GM19467 (cell line): Measurements from ENCODE around the gene SPRED1.

ENCODE experiments used
- ATAC-seq: cut with Tn5 transposase; IDR thresholded peaks from one replicate; pipeline ENCODE4 v1.9.1; 2021; ENCODE audit warnings: mild to moderate bottlenecking, moderate library complexity; ENCODE audit not compliant: unreplicated experiment

The SPRED1 gene

GRCh38 chr15:38344351-38344750, 91.7 kb downstream of the SPRED1 start:
- no peak for ATAC-seq

GRCh38 chr15:38349251-38349650, 96.6 kb downstream of the SPRED1 start:
- ATAC-seq: no peak

DNA sequence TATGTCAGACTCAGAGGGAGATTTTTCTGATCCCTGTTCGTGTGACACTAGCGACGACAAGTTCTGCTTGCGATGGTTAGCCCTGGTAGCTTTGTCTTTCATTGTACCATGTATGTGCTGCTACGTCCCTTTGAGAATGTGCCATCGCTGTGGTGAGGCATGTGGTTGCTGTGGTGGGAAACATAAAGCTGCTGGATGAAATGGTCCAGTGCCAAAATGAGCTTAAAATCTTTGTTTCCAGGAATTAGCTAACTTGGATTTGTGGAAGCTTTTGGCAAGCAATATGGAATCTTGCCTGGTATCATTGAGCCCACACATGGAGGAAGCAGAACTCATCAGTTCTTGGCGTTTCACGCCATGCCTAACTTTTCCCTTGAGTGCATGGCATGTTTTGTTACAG, 98.8 kb downstream of the SPRED1 start:
- ATAC-seq: no peak

DNA sequence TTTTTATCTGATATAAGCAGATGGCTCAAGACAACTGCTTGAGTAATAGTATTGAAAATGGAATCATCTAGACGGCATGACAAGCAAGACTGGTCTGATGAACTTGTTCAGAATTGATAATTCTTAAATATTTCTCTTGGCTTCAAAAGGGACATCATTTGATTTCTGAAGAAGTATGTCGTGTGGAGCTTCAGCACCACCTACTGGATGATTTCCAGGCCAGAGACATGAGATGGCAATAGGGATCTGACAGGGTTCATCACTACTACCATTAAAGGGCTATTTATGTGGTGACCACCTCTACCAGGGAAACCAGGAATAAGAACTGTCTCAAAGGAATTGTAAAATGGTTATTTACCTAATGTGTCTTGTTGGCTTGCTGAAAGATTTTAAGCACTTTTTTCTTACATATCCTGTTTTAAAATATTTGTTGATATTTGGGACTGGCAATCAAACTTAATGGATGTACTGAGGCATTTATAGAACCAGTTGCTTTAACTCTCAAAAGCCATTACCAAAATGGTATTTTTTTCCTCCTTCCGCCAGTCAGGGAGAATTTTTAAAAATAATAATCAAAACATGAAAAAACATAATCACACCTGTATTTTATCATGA, 101.8 kb downstream of the SPRED1 start:
- ATAC-seq: no peak

DNA sequence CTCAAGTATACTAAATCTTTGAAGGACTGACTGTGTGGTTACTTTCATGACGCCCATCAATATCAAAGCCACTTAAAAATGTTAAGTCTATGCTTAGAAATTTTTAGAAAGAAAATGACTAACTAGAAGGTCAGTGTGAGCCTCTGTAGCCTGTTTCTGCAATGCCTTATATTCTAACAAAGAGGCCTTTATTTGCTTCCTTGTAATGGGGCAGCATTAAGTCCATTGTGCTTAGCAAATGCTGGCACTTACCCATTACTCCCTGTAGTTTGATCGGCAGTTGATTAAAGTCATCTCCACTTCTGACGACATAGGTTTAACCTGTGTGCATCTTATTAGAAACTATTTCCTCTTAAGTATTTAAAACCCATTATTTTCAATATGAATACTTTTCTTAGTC, 109.7 kb downstream of the SPRED1 start:
- no peak for ATAC-seq

GRCh38 chr15:38367476-38367875, 114.8 kb downstream of the SPRED1 start:
- no peak for ATAC-seq

DNA sequence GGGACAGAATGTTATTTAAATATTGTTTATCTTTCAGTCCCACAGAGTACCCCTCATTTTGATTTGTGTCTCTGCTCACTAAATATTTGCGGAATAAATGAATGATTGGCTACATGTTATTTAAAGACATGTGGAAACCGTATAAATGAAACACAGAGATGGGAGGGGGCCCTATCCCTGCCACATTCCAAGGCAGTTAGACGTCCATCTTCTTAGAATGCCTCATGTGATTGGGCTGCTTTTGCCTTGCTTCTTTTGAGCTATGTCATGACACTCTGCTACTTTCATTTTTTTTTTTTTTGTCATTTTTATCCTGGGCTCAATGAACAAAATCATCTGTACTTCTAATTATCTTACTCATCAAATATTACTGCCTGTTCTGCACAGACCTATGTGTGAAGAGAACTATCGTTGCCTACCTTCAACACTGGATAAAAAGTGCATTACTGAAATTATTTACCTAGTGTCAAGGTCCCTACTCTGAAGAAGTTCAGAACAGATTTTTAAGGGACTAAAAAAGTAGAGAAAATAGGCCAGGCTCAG, 117.4 kb downstream of the SPRED1 start:
- no peak for ATAC-seq

- no peak for ATAC-seq
Measured at GRCh38 chr15:38373016-38373415, 120.4 kb downstream of the SPRED1 start.

GRCh38 chr15:38374029-38374428, 121.4 kb downstream of the SPRED1 start:
- no peak for ATAC-seq

DNA sequence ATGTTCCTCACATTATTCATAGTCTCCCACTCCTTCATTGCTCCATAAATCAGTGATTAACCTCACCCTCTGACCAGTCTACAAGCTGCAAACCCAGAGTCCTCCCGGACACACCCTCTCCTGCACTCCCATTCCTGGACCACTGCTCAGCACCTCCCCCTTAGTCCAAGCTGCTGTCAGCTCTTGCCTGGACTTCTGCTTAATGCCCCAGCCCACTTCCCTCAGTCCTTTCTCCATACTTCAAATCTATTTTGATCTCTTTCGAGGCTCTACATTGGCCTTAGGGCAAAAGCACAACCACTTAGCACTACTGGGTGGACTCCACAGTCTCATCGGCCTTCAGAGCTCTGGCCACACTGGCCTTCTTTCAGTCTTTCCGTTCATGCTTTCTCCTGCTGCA, 121.9 kb downstream of the SPRED1 start:
- ATAC-seq: no peak

DNA sequence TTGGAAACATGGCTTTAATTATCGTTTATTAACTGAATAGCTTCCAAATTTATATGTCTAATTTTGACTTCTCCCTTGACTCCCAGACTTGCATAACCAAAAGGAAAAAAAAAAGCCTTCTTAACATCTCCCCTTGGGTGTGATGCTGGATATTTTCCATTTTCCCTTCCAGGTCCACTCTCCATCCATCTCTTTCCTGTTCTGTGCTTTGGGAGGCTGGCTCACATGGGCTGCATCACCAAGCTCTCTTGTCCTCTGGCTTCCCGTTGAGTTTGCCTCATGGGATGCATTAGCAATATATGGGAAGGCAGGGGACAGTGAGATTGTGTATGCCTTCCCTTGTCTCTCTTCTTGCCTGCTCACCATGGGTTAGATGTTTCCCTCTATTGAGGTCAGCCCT, 123.4 kb downstream of the SPRED1 start:
- no peak for ATAC-seq

GRCh38 chr15:38377636-38378035, 125.0 kb downstream of the SPRED1 start:
- no peak for ATAC-seq

DNA sequence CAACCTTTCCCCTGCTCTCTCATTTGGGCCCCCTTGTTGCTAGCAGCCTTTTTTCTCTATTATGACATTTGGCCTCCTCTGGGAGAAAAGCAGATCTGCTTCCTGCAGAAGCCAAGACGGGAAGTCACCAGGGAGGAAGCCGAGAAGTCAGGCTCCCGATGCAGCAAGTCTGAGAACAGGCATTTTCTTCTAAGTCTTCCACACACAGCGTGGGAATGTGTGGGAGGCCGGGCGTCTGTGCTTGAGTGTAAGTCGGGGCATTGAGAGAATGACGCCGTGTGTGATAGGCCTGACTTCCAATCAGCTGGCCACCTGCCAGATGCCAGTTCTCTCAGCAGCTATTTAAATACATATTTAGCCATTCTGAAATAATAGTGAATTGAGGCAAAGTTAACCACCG, 125.5 kb downstream of the SPRED1 start:
- no peak for ATAC-seq

- ATAC-seq: peak; percentile 70
Measured at GRCh38 chr15:38389924-38390542, 137.4 kb downstream of the SPRED1 start.

DNA sequence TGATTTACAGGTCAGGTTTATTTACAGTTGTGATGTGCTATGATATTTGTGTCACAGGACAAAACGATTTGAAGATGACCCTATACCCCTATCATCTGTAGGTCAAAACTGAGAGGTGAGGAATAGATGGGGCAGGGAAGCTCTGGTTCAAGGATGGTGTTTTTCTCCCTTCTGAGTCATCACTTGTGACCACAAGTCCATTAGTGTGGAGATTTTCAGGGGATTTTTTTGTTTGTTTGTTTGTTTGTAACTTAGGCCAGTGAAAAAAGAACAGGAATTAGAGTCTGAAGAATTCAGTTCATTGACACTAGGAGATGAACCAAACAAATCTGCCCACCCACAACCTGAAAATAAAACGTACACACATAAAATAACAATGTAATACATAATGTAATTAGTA, 138.6 kb downstream of the SPRED1 start:
- no peak for ATAC-seq

GRCh38 chr15:38398134-38398533, 145.5 kb downstream of the SPRED1 start:
- ATAC-seq: no peak

DNA sequence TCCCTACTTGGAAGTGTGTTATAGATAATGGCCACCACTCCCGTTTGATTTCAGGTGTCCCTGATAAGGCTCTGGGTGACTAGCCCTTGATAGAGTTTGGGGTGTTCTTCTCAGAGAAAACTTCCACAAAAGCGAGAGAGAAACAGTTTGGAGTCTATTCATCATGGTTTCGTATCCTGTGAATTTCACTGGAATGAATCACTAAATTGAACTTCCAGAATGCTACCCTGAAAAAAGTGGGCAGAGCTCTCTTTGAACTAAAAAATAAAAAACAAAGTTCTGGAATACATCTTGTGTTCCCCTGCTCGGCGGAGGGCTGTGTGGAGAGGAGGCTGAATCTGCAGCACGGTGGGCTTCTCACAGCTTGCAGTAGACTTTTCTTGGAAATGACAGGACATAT, 148.5 kb downstream of the SPRED1 start:
- no peak for ATAC-seq

- ATAC-seq: no peak
Measured at GRCh38 chr15:38401701-38402100, 149.1 kb downstream of the SPRED1 start.

- ATAC-seq: no peak
Measured at GRCh38 chr15:38406436-38406835, 153.8 kb downstream of the SPRED1 start.
